Measurements from ENCODE around the gene ZNF778.
"Not testable (repeated sequence)": the region's sequence is repeated elsewhere in the genome, so short reads cannot be mapped to it uniquely, and the experiment has no call there.

GRCh38 chr16:89188471-89189357 lies 28.8 kb upstream of the ZNF778 start:
- not testable (repeated sequence) for TF ChIP-seq POLR2A, POLR2AphosphoS5 (IDR thresholded peaks at IDR 0.05; ENCODE audit: low read depth, low read length)
